Measurements from ENCODE around the gene GFRA1.

The GFRA1 gene

DNA sequence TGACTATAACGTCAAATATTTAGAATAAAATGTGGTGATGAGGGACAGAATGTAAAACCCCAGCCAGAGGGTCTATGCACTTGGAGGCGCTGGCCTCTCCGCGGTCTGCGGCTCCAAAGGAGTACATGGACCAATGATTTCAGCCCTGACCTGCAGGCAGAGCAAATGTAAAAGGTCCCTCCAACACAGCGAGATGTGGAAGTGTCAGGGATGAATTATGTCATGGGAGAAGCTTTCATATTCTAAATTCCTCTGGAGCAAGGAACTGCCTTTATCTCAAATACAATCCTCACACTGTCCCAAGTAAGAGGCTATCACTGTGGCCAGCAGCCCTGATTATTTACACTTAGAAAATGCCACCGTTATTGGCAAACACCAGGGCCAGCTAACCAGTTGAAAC, 139.4 kb downstream of the GFRA1 start:
- no peak overlapping the region for H2AFZ ChIP-seq (ENCODE audit: low read length)
- H3K9me3 ChIP-seq (replicated peaks in 1 of 2; ENCODE audit: control insufficient read depth in 2 of 2, insufficient read depth in 1 of 2, low read depth in 1 of 2, low read length in 2 of 2), result peaks cover 0 to 9% of the 10 kb centered on the region in 2 donors
- peaks cover 3 to 4% of the 10 kb centered on the region in 2 donors for H3K4me1 ChIP-seq (ENCODE audit: control insufficient read depth in 2 of 2, insufficient read depth in 1 of 2, low read depth in 1 of 2, low read length in 2 of 2)
- H3K23ac ChIP-seq (ENCODE audit: low read depth, low read length, poor library complexity), result no peak overlapping the region
- no peak overlapping the region for H4K91ac ChIP-seq (ENCODE audit: low read depth, low read length, poor library complexity)
- no peaks in the 10 kb centered on the region for H3K27me3 ChIP-seq (ENCODE audit: control insufficient read depth in 3 of 3, insufficient read depth in 3 of 3, low read depth in 1 of 3, low read length in 3 of 3)
- H2BK12ac ChIP-seq (ENCODE audit: low read length), result no peak overlapping the region
- no peak overlapping the region for H3K27ac ChIP-seq (replicated peaks; ENCODE audit: low read length)
- no peak overlapping the region for H3K4ac ChIP-seq (ENCODE audit: low read length)
- no peaks in the 10 kb centered on the region for H3K79me1 ChIP-seq (ENCODE audit: low read depth, low read length)
- no peak overlapping the region for H2BK120ac ChIP-seq (ENCODE audit: low read depth, low read length)
- H2AK5ac ChIP-seq (ENCODE audit: low read depth, low read length), result no peak overlapping the region
- H2BK5ac ChIP-seq (ENCODE audit: low read length), result no peak overlapping the region
- no peak overlapping the region for H3K18ac ChIP-seq (ENCODE audit: low read length)
- no peaks in the 10 kb centered on the region for H3K36me3 ChIP-seq (replicated peaks in 1 of 2; ENCODE audit: control insufficient read depth in 2 of 2, insufficient read depth in 2 of 2, low read length in 2 of 2)
- no CpG with 5 or more reads among the region's 7 CpGs for WGBS, 2 donors (ENCODE audit: extremely low coverage in 2 of 2, insufficient read length in 2 of 2, insufficient replicate concordance in 1 of 2)
- no peak overlapping the region for H3K14ac ChIP-seq (ENCODE audit: low read length)
- H2BK15ac ChIP-seq (ENCODE audit: low read length), result no peak overlapping the region
- no peak overlapping the region for H3K9ac ChIP-seq (ENCODE audit: low read depth, low read length, poor library complexity)
- H4K8ac ChIP-seq (ENCODE audit: low read depth, low read length), result no peak overlapping the region
- no peak overlapping the region for H3K4me2 ChIP-seq (ENCODE audit: insufficient read depth, low read length, poor library complexity, severe bottlenecking)
- no peak for DNase-seq (ENCODE audit: low spot score)
- H3K4me3 ChIP-seq (ENCODE audit: low read length in 2 of 2), result no peak overlapping the region

DNA sequence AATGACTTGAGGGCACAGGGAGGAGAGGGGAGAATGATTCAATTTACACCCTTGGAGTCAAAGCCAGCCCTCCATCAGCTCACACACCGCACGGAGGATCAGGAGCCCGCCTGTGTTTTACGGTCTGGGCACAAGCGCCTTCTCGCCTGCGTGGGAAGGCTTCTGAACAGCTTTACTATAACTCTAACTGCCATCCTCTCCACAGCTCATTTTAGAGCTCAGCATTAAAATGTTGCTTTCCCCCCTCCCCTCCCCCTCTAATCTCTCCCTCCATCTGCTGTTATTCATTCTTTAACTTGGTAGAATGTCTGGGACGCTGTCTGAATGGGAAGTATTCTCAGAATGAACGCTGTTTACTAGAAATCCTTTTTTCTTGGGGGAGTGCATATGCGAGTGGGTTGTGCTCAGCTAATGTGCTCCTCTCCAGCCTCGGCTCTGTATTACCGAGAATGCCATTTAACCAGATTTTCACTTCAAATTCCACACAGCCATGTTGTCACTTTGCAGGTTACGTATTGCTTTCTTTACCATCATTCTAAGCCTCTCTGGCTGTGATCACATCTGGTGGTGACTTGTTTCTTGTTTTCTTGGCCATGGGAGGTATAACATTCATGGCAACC, 140.1 kb downstream of the GFRA1 start:
- Histone ChIP-seq H2BK15ac (ENCODE audit: low read length) (no peak overlapping the region), H3K9me3 (replicated peaks in 1 of 2; ENCODE audit: control insufficient read depth in 2 of 2, insufficient read depth in 1 of 2, low read depth in 1 of 2, low read length in 2 of 2) (peaks cover 0 to 9% of the 10 kb centered on the region in 2 donors), H3K9ac (ENCODE audit: low read depth, low read length, poor library complexity) (no peak overlapping the region), H3K4me1 (ENCODE audit: control insufficient read depth in 2 of 2, insufficient read depth in 1 of 2, low read depth in 1 of 2, low read length in 2 of 2) (peaks cover 3 to 4% of the 10 kb centered on the region in 2 donors), H4K8ac (ENCODE audit: low read depth, low read length) (no peak overlapping the region), H3K4me3 (ENCODE audit: low read length in 2 of 2) (no peak overlapping the region), H3K27me3 (ENCODE audit: control insufficient read depth in 3 of 3, insufficient read depth in 3 of 3, low read depth in 1 of 3, low read length in 3 of 3) (no peaks in the 10 kb centered on the region), H2AK5ac (ENCODE audit: low read depth, low read length) (no peak overlapping the region), H2BK120ac (ENCODE audit: low read depth, low read length) (no peak overlapping the region), H3K79me1 (ENCODE audit: low read depth, low read length) (no peaks in the 10 kb centered on the region), H2AFZ (ENCODE audit: low read length) (no peak overlapping the region), H3K27ac (replicated peaks; ENCODE audit: low read length) (no peak overlapping the region), H2BK12ac (ENCODE audit: low read length) (no peak overlapping the region), H3K4me2 (ENCODE audit: insufficient read depth, low read length, poor library complexity, severe bottlenecking) (no peak overlapping the region), H2BK5ac (ENCODE audit: low read length) (no peak overlapping the region), H3K14ac (ENCODE audit: low read length) (no peak overlapping the region), H4K91ac (ENCODE audit: low read depth, low read length, poor library complexity) (no peak overlapping the region), H3K18ac (ENCODE audit: low read length) (no peak overlapping the region), H3K4ac (ENCODE audit: low read length) (no peak overlapping the region), H3K23ac (ENCODE audit: low read depth, low read length, poor library complexity) (no peak overlapping the region), H3K36me3 (replicated peaks in 1 of 2; ENCODE audit: control insufficient read depth in 2 of 2, insufficient read depth in 2 of 2, low read length in 2 of 2) (no peaks in the 10 kb centered on the region)
- WGBS, 2 donors (ENCODE audit: extremely low coverage in 2 of 2, insufficient read length in 2 of 2, insufficient replicate concordance in 1 of 2), result no CpG with 5 or more reads among the region's 13 CpGs
- no peak for DNase-seq (ENCODE audit: low spot score)

DNA sequence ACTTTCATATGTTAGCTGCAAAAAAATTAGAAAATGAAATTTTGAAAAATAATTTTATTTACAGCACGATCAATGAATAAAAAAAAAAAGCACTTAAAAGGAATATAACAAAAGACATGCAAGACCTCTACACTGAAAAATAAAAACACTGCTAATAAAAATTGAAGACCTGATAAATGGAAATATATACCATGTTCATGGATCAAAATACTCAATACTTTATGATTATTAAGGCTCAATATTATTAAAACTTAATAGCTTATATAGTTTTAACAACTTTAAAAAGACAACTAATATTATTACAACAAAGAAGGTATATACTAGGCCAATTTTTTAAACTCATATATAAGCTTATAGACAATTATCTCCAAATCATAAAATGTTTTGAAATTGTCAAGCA, 143.0 kb downstream of the GFRA1 start:
- Histone ChIP-seq H3K4me2 (ENCODE audit: insufficient read depth, low read length, poor library complexity, severe bottlenecking) (no peak overlapping the region), H3K4me1 (ENCODE audit: control insufficient read depth in 2 of 2, insufficient read depth in 1 of 2, low read depth in 1 of 2, low read length in 2 of 2) (peaks cover 3 to 9% of the 10 kb centered on the region in 2 donors), H3K23ac (ENCODE audit: low read depth, low read length, poor library complexity) (no peak overlapping the region), H2BK12ac (ENCODE audit: low read length) (no peak overlapping the region), H2AK5ac (ENCODE audit: low read depth, low read length) (no peak overlapping the region), H3K18ac (ENCODE audit: low read length) (no peak overlapping the region), H3K9me3 (replicated peaks in 1 of 2; ENCODE audit: control insufficient read depth in 2 of 2, insufficient read depth in 1 of 2, low read depth in 1 of 2, low read length in 2 of 2) (peaks cover 2 to 9% of the 10 kb centered on the region in 2 donors), H3K9ac (ENCODE audit: low read depth, low read length, poor library complexity) (no peak overlapping the region), H3K79me1 (ENCODE audit: low read depth, low read length) (no peaks in the 10 kb centered on the region), H4K8ac (ENCODE audit: low read depth, low read length) (no peak overlapping the region), H3K4ac (ENCODE audit: low read length) (no peak overlapping the region), H4K91ac (ENCODE audit: low read depth, low read length, poor library complexity) (no peak overlapping the region), H2BK15ac (ENCODE audit: low read length) (no peak overlapping the region), H2BK120ac (ENCODE audit: low read depth, low read length) (no peak overlapping the region), H3K4me3 (ENCODE audit: low read length in 2 of 2) (no peak overlapping the region), H3K36me3 (replicated peaks in 1 of 2; ENCODE audit: control insufficient read depth in 2 of 2, insufficient read depth in 2 of 2, low read length in 2 of 2) (peaks cover 0 to 4% of the 10 kb centered on the region in 2 donors), H3K14ac (ENCODE audit: low read length) (no peak overlapping the region), H2BK5ac (ENCODE audit: low read length) (no peak overlapping the region), H3K27ac (replicated peaks; ENCODE audit: low read length) (no peak overlapping the region), H2AFZ (ENCODE audit: low read length) (no peak overlapping the region), H3K27me3 (ENCODE audit: control insufficient read depth in 3 of 3, insufficient read depth in 3 of 3, low read depth in 1 of 3, low read length in 3 of 3) (no peaks in the 10 kb centered on the region)
- no peak for DNase-seq (ENCODE audit: low spot score)
- WGBS, 2 donors (ENCODE audit: extremely low coverage in 2 of 2, insufficient read length in 2 of 2, insufficient replicate concordance in 1 of 2), result no CpG with 5 or more reads among the region's 1 CpG

DNA sequence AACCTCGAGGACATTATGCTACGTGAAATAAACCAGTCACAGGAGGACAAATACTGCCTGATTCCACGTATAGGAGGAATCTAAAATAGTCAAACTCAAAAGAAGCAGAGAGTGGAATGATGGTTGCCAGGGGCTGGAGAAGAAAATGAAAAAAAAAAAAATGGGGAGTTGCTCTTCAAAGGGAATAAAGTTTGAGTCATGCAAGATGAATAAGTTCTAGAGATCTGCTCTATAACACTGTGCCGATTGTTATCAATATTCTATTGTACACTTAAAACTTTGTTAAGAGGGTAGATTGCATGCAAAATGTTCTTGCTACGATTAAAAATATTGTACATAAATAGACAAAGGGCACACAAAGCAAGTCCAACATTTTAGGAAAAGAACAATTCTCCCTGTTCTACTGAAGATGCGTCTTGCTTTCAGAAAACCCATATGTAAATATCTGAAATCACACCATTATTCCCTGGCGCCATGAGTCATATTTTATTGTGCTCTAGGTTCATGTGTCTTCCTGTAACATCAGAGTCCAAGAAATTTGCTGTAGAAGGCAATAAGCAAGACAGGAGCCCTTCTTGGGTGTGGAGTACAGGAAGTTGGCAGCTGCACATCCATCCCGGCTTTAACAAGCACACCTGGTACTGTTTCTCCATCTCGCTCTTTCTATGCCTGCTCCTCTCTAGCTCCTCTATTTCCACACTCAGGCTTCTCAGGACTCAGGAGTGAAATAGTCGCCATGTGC, 145.9 kb downstream of the GFRA1 start:
- WGBS, 2 donors (ENCODE audit: extremely low coverage in 2 of 2, insufficient read length in 2 of 2, insufficient replicate concordance in 1 of 2), result no CpG with 5 or more reads among the region's 10 CpGs

More for the DNA sequence above, 145.9 kb downstream of the GFRA1 start:
- H3K9me3 ChIP-seq (replicated peaks in 1 of 2; ENCODE audit: control insufficient read depth in 2 of 2, insufficient read depth in 1 of 2, low read depth in 1 of 2, low read length in 2 of 2), result peaks cover 2 to 9% of the 10 kb centered on the region in 2 donors
- H2BK120ac ChIP-seq (ENCODE audit: low read depth, low read length), result no peak overlapping the region
- no peak for DNase-seq (ENCODE audit: low spot score)
- no peaks in the 10 kb centered on the region for H3K79me1 ChIP-seq (ENCODE audit: low read depth, low read length)
- no peak overlapping the region for H4K8ac ChIP-seq (ENCODE audit: low read depth, low read length)
- no peak overlapping the region for H3K4me2 ChIP-seq (ENCODE audit: insufficient read depth, low read length, poor library complexity, severe bottlenecking)
- H3K27ac ChIP-seq (replicated peaks; ENCODE audit: low read length), result no peak overlapping the region
- no peaks in the 10 kb centered on the region for H3K27me3 ChIP-seq (ENCODE audit: control insufficient read depth in 3 of 3, insufficient read depth in 3 of 3, low read depth in 1 of 3, low read length in 3 of 3)
- H3K18ac ChIP-seq (ENCODE audit: low read length), result no peak overlapping the region
- H2AK5ac ChIP-seq (ENCODE audit: low read depth, low read length), result no peak overlapping the region
- no peak overlapping the region for H2BK5ac ChIP-seq (ENCODE audit: low read length)
- no peak overlapping the region for H3K4me3 ChIP-seq (ENCODE audit: low read length in 2 of 2)
- peaks cover 0 to 26% of the 10 kb centered on the region in 2 donors for H3K36me3 ChIP-seq (replicated peaks in 1 of 2; ENCODE audit: control insufficient read depth in 2 of 2, insufficient read depth in 2 of 2, low read length in 2 of 2)
- H3K4me1 ChIP-seq (ENCODE audit: control insufficient read depth in 2 of 2, insufficient read depth in 1 of 2, low read depth in 1 of 2, low read length in 2 of 2), result peaks cover 0 to 4% of the 10 kb centered on the region in 2 donors
- no peak overlapping the region for H2BK12ac ChIP-seq (ENCODE audit: low read length)
- no peak overlapping the region for H3K4ac ChIP-seq (ENCODE audit: low read length)
- H2BK15ac ChIP-seq (ENCODE audit: low read length), result no peak overlapping the region
- no peak overlapping the region for H3K9ac ChIP-seq (ENCODE audit: low read depth, low read length, poor library complexity)
- H3K23ac ChIP-seq (ENCODE audit: low read depth, low read length, poor library complexity), result no peak overlapping the region
- no peak overlapping the region for H2AFZ ChIP-seq (ENCODE audit: low read length)
- H4K91ac ChIP-seq (ENCODE audit: low read depth, low read length, poor library complexity), result no peak overlapping the region
- H3K14ac ChIP-seq (ENCODE audit: low read length), result no peak overlapping the region
